OCI-LY7 (cell line): ENCODE data around the gene WIPF1. TPM values are rescaled to one million over a fixed set of nuclear protein-coding genes. Genes with fewer than 3 reads are reported as not detected.

ENCODE experiments used
- BruUV-seq: library from RNA; stranded (reverse); fragments of 400-500 nt; replicated peaks from 2 replicates; lab custom pipeline; 2021; lab: Mats Ljungman, UMichigan
- CTCF ChIA-PET: fragments of 300-600 bp; sonication (Branson Sonifier 250); formaldehyde crosslinking; loops from one replicate; lab custom pipeline; 2022; ENCODE audit warnings: antibody characterized with exemption; ENCODE audit not compliant: unreplicated experiment; lab: Charles Lee
- POLR2A ChIA-PET: fragments of 300-600 bp; sonication (Branson Sonifier 250); formaldehyde crosslinking; loops from one replicate; lab custom pipeline; 2022; ENCODE audit warnings: antibody characterized with exemption; lab: Charles Lee
- DNase-seq: peaks from one replicate; pipeline ENCODE4 v3.0.0-alpha.2; 2015; ENCODE audit warnings: low spot score
- H2AFZ ChIP-seq: fragments of 200-600 bp; sonication (generic), shearing (Covaris generic); 2 replicates; pipeline ENCODE4 v1.6.1; 2014; ENCODE audit warnings: mild to moderate bottlenecking, antibody characterized with exemption, low read length, moderate library complexity
- H3K27ac ChIP-seq: fragments of 200-600 bp; sonication (generic); 2 replicates; pipeline ENCODE4 v1.5.1; 2014; ENCODE audit warnings: mixed run types, low read depth, mild to moderate bottlenecking, moderate library complexity, low read length, inconsistent platforms; ENCODE audit not compliant: poor library complexity, severe bottlenecking
- H3K36me3 ChIP-seq: fragments of 200-600 bp; sonication (generic); 2 replicates; pipeline ENCODE4 v1.6.1; 2014; ENCODE audit warnings: mild to moderate bottlenecking, antibody characterized with exemption, low read length, moderate library complexity, mixed read lengths; ENCODE audit not compliant: insufficient read depth
- H3K4me1 ChIP-seq: fragments of 200-600 bp; sonication (generic); 2 replicates; pipeline ENCODE4 v1.5.1; 2014; ENCODE audit warnings: mild to moderate bottlenecking, low read length; ENCODE audit not compliant: insufficient read depth, poor library complexity, severe bottlenecking
- H3K4me2 ChIP-seq: fragments of 200-600 bp; sonication (generic); 2 replicates; pipeline ENCODE4 v1.6.1; 2014; ENCODE audit warnings: mild to moderate bottlenecking, low read length
- H3K4me3 ChIP-seq: fragments of 200-600 bp; sonication (generic); 2 replicates; pipeline ENCODE4 v1.5.1; 2014; ENCODE audit warnings: mild to moderate bottlenecking, low read depth, low read length; ENCODE audit not compliant: poor library complexity, severe bottlenecking
- H3K79me2 ChIP-seq: fragments of 200-600 bp; sonication (generic); 2 replicates; pipeline ENCODE4 v1.6.1; 2016; ENCODE audit warnings: low read depth, mild to moderate bottlenecking, low read length, moderate library complexity, mixed read lengths; ENCODE audit not compliant: insufficient read depth
- H3K9me2 ChIP-seq: fragments of 200-600 bp; sonication (generic); 2 replicates; pipeline ENCODE4 v1.6.1; 2016; ENCODE audit warnings: mild to moderate bottlenecking, low read length, mixed read lengths; ENCODE audit not compliant: insufficient read depth
- H3K9me3 ChIP-seq: fragments of 200-600 bp; sonication (generic); 2 replicates; pipeline ENCODE4 v1.6.1; 2014; ENCODE audit warnings: mild to moderate bottlenecking, mixed run types, low read length, mixed read lengths
- H4K20me1 ChIP-seq: fragments of 200-600 bp; sonication (generic); 2 replicates; pipeline ENCODE4 v1.6.1; 2014; ENCODE audit warnings: mild to moderate bottlenecking, antibody characterized with exemption, low read length, moderate library complexity, mixed read lengths; ENCODE audit not compliant: insufficient read depth
- EZH2phosphoT487 ChIP-seq: fragments of 200-600 bp; sonication (generic); IDR thresholded peaks from 2 replicates; pipeline ENCODE4 v1.6.1; 2018; ENCODE audit warnings: low read depth, borderline replicate concordance, mild to moderate bottlenecking, mixed run types, antibody characterized with exemption, low read length, moderate library complexity, mixed read lengths
- intact Hi-C: fragments of 100-400 bp; cut with micrococcal nuclease; formaldehyde crosslinking; loops from one replicate; pipeline ENCODE4 v1.10.0; 2022; ENCODE audit not compliant: unreplicated experiment
- total RNA-seq, 2 experiments: library from RNA; depleted of rRNA in 1 of 2; stranded (reverse); fragments of >200 nt in 1 of 2; shearing (Covaris generic) in 1 of 2; gene quantifications; 2 replicates each; pipeline ENCODE4 v1.2.3, GENCODE V29; 2014 to 2022
- TF ChIP-seq, protein P1 (sequence below): fragments of 200-600 bp; sonication (generic); conservative IDR thresholded peaks from 2 replicates; pipeline ENCODE4 v1.5.1; 2014; ENCODE audit warnings: mild to moderate bottlenecking, antibody characterized with exemption, low read length, moderate library complexity, mixed read lengths

Gene WIPF1
- total RNA-seq, 2 experiments from 2014 or later, result 27.1 to 192 TPM

DNA sequence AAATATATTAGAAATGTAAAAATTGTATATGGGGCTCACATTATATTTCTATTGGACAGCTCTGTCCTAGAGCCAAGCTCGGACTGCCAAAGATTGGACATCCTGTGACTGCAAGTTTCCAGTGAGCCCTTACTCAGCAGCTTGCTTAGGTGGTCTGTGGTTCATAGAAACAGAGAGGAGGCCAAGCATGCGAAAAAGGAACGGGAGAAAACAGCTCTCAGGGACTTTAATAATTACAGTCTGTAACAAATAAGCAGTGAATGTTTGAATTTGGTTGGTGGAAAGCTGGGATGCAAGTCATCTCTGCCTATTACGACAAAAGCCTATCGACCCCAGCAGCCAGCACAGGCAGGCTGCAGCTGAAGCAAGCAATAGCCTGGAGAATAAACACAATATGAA is 35.6 kb downstream of the WIPF1 start:
- no peak for DNase-seq
- Histone ChIP-seq H3K27ac (no peak overlapping the region), H3K36me3 (peaks cover 87% of the 10 kb centered on the region), H3K4me3 (no peak overlapping the region), H3K79me2 (no peaks in the 10 kb centered on the region), H4K20me1 (no peaks in the 10 kb centered on the region), H2AFZ (no peak overlapping the region), H3K9me3 (no peaks in the 10 kb centered on the region), H3K4me1 (no peaks in the 10 kb centered on the region), H3K9me2 (no peaks in the 10 kb centered on the region), H3K4me2 (no peak overlapping the region)
- CTCF ChIA-PET, result no interaction called here
- TF ChIP-seq, protein P1, sequence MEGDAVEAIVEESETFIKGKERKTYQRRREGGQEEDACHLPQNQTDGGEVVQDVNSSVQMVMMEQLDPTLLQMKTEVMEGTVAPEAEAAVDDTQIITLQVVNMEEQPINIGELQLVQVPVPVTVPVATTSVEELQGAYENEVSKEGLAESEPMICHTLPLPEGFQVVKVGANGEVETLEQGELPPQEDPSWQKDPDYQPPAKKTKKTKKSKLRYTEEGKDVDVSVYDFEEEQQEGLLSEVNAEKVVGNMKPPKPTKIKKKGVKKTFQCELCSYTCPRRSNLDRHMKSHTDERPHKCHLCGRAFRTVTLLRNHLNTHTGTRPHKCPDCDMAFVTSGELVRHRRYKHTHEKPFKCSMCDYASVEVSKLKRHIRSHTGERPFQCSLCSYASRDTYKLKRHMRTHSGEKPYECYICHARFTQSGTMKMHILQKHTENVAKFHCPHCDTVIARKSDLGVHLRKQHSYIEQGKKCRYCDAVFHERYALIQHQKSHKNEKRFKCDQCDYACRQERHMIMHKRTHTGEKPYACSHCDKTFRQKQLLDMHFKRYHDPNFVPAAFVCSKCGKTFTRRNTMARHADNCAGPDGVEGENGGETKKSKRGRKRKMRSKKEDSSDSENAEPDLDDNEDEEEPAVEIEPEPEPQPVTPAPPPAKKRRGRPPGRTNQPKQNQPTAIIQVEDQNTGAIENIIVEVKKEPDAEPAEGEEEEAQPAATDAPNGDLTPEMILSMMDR, result no peak
- no peak for TF ChIP-seq EZH2phosphoT487
- POLR2A ChIA-PET, result interaction anchor here (1.2 to 1.6 kb wide), 3 partner anchors 10 to 42 kb away, joined by 3 to 5 read pairs (median 4); no protein-coding TSS in a partner anchor
- intact Hi-C loops, result no loop called here
- BruUV-seq, result no TSS peak

DNA sequence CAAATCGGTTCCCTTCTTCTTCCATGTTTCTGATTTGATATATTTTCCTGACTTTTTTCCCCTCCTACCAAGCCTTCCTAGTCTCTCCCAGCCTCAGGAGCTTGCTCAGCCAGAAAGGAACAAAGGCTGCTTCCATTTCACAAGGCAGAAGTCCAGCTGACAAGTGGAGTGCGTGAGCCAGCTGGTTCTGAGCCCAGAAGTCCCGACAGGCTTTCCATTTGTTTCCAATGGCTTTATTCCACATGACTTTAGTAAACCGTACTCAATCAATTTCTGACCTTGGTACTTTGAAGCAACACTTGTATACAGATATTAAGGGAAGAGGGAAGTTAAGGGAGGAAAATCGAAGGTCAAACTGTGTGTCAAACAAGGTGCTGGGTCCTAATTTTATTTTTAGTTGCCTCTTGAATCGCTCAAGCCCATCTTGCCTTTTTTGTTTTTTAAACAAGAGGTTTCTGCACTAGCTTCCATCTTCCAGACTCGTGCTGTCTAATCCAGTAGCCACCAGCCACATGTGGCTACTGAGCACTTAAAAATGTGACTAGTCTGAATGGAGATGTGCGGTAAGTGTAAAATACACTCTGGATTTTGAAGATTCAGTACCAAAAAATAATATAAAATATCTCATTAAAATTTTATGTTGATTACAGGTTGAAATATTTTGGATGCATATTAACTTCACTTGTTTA is 36.2 kb downstream of the WIPF1 start:
- DNase-seq, result no peak
- Histone ChIP-seq H3K4me3 (no peak overlapping the region), H3K9me3 (no peaks in the 10 kb centered on the region), H4K20me1 (no peaks in the 10 kb centered on the region), H2AFZ (no peak overlapping the region), H3K79me2 (no peaks in the 10 kb centered on the region), H3K36me3 (peaks cover 81% of the 10 kb centered on the region), H3K27ac (no peak overlapping the region), H3K4me1 (no peaks in the 10 kb centered on the region), H3K4me2 (no peak overlapping the region), H3K9me2 (no peaks in the 10 kb centered on the region)
- ChIA-PET POLR2A (interaction anchor here (1.2 to 1.3 kb wide), 2 partner anchors 11 to 41 kb away, joined by 3 to 4 read pairs; no protein-coding TSS in a partner anchor), CTCF (no interaction called here)
- intact Hi-C loops, result no loop called here
- no TSS peak for BruUV-seq
- TF ChIP-seq EZH2phosphoT487, result no peak
- TF ChIP-seq, protein P1, result no peak

DNA sequence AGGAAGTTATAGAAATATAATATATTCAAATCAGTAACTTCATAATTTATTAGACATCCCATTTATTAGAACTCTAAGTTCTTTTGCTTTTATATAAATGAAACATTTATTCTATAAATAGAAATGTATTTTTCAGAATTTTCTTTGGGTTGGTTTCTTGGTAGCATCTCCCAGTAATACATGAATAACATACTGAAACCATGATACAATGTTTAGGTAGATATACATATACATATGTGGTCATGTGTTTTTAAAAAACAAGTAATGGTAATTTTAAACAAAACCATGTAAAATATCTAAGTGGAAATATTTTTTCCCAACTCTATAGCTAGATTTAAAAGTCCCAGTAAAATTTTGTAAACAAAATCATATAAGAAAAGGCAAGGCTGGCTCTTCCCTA is 36.9 kb downstream of the WIPF1 start:
- POLR2A ChIA-PET, result interaction anchor here (1.2 kb wide), 1 partner anchor 41 kb away, joined by 4 read pairs; no protein-coding TSS in a partner anchor
- no TSS peak for BruUV-seq
- intact Hi-C loops, result no loop called here

More for the DNA sequence above, 36.9 kb downstream of the WIPF1 start:
- Histone ChIP-seq H3K36me3 (peaks cover 81% of the 10 kb centered on the region), H4K20me1 (no peaks in the 10 kb centered on the region), H2AFZ (no peak overlapping the region), H3K9me3 (no peaks in the 10 kb centered on the region), H3K27ac (no peak overlapping the region), H3K4me2 (no peak overlapping the region), H3K4me3 (no peak overlapping the region), H3K9me2 (no peaks in the 10 kb centered on the region), H3K79me2 (no peaks in the 10 kb centered on the region), H3K4me1 (no peaks in the 10 kb centered on the region)
- TF ChIP-seq, protein P1, result no peak
- no peak for TF ChIP-seq EZH2phosphoT487
- no peak for DNase-seq
- CTCF ChIA-PET, result no interaction called here
